Activated T-helper 2 cell treated with anti-CD3 and anti-CD28 coated beads, Interferon-gamma antibody, Interleukin-2, Interleukin-4, amounts not matched to agents 10 μg/mL and 5 μg/mL and 100 μg/mL, durations not matched to agents 14 hours and 24 hours and 36 hours (primary cell): Measurements from ENCODE around the gene HHIP. TPM values are rescaled to one million over a fixed set of nuclear protein-coding genes. Genes with fewer than 3 reads are reported as not detected.

Source experiments
- DNase-seq: peaks from one replicate; pipeline ENCODE4 v3.0.0; 2021; ENCODE audit warnings: low spot score
- H3K27ac Mint-ChIP-seq: one replicate; pipeline ENCODE4 v1.8.0; 2021; ENCODE audit warnings: mixed read lengths
- H3K27me3 Mint-ChIP-seq: one replicate; pipeline ENCODE4 v1.8.0; 2021; ENCODE audit warnings: low read depth, mixed read lengths
- H3K36me3 Mint-ChIP-seq: one replicate; pipeline ENCODE4 v1.8.0; 2021; ENCODE audit warnings: low read depth, mixed read lengths
- H3K4me1 Mint-ChIP-seq: one replicate; pipeline ENCODE4 v1.8.0; 2021; ENCODE audit warnings: low read depth, mixed read lengths
- H3K4me3 Mint-ChIP-seq: one replicate; pipeline ENCODE4 v1.8.0; 2021; ENCODE audit warnings: low read depth, mild to moderate bottlenecking, moderate library complexity, mixed read lengths
- H3K9me3 Mint-ChIP-seq: one replicate; pipeline ENCODE4 v1.8.0; 2021; ENCODE audit warnings: mixed read lengths
- intact Hi-C: fragments of 100-400 bp; cut with micrococcal nuclease; formaldehyde crosslinking; loops from one replicate; pipeline ENCODE4 v1.15.1; 2023
- total RNA-seq: library from RNA; stranded (reverse); gene quantifications from 2 replicates; pipeline ENCODE4 v1.2.3, GENCODE V29; 2022

HHIP gene, protein sequence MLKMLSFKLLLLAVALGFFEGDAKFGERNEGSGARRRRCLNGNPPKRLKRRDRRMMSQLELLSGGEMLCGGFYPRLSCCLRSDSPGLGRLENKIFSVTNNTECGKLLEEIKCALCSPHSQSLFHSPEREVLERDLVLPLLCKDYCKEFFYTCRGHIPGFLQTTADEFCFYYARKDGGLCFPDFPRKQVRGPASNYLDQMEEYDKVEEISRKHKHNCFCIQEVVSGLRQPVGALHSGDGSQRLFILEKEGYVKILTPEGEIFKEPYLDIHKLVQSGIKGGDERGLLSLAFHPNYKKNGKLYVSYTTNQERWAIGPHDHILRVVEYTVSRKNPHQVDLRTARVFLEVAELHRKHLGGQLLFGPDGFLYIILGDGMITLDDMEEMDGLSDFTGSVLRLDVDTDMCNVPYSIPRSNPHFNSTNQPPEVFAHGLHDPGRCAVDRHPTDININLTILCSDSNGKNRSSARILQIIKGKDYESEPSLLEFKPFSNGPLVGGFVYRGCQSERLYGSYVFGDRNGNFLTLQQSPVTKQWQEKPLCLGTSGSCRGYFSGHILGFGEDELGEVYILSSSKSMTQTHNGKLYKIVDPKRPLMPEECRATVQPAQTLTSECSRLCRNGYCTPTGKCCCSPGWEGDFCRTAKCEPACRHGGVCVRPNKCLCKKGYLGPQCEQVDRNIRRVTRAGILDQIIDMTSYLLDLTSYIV
- not detected in 2 replicates for total RNA-seq

DNA sequence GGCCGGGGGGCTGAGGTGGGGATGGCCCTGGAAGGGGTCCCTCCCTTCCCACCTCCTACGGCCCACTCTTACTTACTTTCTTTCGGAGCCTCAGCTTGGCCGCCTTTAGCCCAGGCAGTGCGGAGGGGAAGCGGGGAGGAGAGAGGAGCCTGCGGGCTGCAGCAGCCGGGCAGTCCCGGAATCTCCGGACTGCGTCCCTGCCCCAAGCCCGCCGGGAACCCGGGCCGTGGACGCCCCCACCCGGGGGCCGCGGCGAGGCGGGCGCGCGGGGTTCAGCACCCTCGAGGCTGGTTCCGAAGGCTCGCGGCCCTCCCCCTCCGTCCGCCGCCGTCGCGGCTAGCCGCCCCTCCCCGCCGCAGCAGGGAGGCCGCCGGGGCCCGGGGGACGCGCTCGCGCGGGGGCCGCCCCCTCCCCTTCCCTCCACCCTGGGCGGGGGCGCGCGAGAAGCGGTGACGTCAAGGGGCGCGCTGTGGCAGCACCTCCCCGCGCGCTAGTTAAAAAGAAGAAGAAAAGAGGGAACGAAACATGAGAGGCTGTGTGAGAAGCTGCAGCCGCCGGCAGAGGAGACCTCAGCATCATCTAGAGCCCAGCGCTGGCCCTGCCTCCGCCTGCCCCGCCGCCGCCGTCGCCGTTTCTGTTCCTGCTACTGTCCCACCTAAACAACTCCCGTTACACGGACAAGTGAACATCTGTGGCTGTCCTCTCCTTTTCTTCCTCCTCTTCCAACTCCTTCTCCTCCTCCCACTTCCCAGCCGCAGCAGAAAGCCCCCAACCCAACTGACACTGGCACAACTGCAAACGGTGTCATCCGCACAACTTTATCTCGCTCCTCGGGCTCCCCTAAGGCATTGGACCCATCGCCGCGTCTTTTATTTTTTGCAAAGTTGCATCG is at the start of gene HHIP:
HHIP (plus strand) TSS at position 526 of the 892 bp plus-strand sequence. CDS start 520 bp downstream, outside the sequence.
- peak within 1 kb of the TSS; percentile 83 for H3K4me3 Mint-ChIP-seq
- H3K27ac Mint-ChIP-seq, result no peak within 1 kb of the TSS
- intact Hi-C loops, result loop anchor here (5.0 to 10.0 kb wide), 2 partner anchors 419 to 474 kb away; no protein-coding TSS in a partner anchor
- peaks cover 59% of the 10 kb centered on the region for H3K27me3 Mint-ChIP-seq
- DNase-seq, result peak; percentile 13
- peaks cover 19% of the 10 kb centered on the region for H3K4me1 Mint-ChIP-seq
- no peaks in the 10 kb centered on the region for H3K36me3 Mint-ChIP-seq
- no peaks in the 10 kb centered on the region for H3K9me3 Mint-ChIP-seq

DNA sequence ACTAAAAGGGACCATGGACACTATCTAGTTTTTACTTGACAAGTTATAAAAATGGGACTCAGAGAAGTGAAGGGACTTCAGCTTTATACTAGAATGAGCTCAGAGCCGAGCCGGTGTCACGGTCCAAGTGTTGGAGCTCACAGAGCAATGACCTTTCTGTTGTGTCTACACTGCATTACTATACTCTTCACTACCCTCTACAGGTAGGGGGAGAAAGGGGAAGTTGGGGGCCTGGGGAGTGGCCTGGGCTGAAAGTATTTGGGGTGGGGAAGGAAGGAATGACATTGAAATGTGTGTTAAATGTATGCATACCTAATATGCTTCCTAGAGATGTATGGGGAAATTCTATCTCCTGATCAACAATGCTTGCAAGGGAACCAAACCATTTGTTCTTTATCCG is 48.8 kb upstream of the HHIP start:
- DNase-seq, result no peak
- Mint-ChIP-seq H3K27ac (no peak overlapping the region), H3K9me3 (no peaks in the 10 kb centered on the region), H3K4me1 (no peaks in the 10 kb centered on the region), H3K27me3 (no peaks in the 10 kb centered on the region), H3K4me3 (no peak overlapping the region), H3K36me3 (no peaks in the 10 kb centered on the region)
- intact Hi-C loops, result no loop called here

DNA sequence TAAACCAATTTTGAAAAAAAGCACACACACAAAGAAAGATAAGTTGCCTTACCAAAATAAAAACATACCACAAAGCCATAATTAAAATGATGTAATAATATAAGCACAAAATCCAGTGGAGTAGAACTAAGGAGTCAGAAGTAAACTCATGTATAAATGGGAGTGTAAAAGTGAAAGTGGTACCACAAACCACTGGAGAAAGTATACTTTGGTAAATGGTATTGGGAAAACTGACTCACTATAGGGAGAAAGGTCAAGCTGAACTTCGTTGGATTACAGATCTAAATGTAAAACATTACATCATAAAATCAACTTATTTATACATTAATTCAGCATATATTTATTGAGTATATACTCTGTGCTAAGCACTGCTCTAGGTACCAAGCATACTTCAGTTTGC is 46.3 kb upstream of the HHIP start:
- no peak overlapping the region for H3K4me3 Mint-ChIP-seq
- H3K27me3 Mint-ChIP-seq, result no peaks in the 10 kb centered on the region
- no peak overlapping the region for H3K27ac Mint-ChIP-seq
- no peaks in the 10 kb centered on the region for H3K36me3 Mint-ChIP-seq
- H3K9me3 Mint-ChIP-seq, result no peaks in the 10 kb centered on the region
- intact Hi-C loops, result no loop called here
- DNase-seq, result no peak
- H3K4me1 Mint-ChIP-seq, result no peaks in the 10 kb centered on the region

DNA sequence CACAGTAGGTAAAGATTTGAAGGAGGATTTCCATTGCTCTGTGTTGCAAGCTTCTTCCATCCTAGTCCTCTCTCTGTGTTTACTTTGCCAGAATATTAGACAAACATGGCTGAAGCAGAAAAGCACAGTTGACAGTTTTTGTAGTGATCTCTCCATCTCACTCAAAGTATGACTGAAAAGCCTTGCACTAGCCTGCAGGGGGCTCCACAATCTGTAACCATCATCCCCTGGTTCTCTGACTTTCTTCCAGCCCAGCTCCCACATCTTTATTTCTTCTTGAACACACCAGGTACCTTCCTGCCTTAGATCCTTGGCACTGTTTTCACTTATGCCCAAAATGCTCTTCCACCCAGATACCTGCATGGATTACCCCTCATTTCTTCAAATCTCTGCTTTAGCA is 34.1 kb upstream of the HHIP start:
- no peak for DNase-seq
- intact Hi-C loops, result loop anchor here (5.0 kb wide), 1 partner anchor 450 kb away; no protein-coding TSS in a partner anchor
- no peaks in the 10 kb centered on the region for H3K27me3 Mint-ChIP-seq
- H3K4me3 Mint-ChIP-seq, result no peak overlapping the region
- H3K27ac Mint-ChIP-seq, result no peak overlapping the region
- no peaks in the 10 kb centered on the region for H3K9me3 Mint-ChIP-seq
- H3K36me3 Mint-ChIP-seq, result no peaks in the 10 kb centered on the region
- no peaks in the 10 kb centered on the region for H3K4me1 Mint-ChIP-seq

DNA sequence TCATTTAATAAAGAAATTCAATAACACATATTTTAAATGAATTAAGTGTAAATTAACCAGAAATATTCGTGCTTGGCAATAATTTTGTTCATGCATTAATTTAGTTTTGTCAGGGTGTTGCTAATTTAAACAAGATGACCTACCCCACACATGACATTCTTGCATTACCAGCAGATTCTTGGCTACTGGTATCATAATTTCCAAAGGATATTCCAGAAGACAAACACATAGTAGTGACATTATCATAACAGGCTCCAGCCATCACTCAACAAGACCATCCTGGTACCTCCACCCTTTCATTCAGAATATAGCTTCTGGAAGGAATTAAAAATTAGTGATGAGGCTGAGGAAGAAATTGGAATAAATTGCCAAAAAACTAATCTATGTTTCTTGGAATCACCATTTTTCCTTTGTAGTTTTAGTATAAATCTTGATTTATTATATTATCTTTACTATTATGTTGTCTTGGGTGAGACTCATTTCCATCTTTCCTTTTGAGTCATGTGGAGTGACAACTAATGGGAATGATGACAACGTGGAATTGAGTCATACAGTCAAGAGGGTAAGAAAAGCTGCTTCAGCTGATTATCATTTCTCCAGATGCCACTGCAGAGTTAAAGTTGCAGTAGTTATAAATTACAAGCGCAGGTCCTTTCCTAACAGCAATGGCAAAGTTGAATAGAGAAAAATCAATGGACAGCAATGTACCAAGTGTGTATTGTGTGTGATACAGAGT is 30.9 kb upstream of the HHIP start:
- no peak for DNase-seq
- intact Hi-C loops, result loop anchor here (5.0 kb wide), 1 partner anchor 447 kb away; no protein-coding TSS in a partner anchor
- no peaks in the 10 kb centered on the region for H3K36me3 Mint-ChIP-seq
- no peaks in the 10 kb centered on the region for H3K9me3 Mint-ChIP-seq
- H3K4me3 Mint-ChIP-seq, result no peak overlapping the region
- no peaks in the 10 kb centered on the region for H3K4me1 Mint-ChIP-seq
- no peaks in the 10 kb centered on the region for H3K27me3 Mint-ChIP-seq
- H3K27ac Mint-ChIP-seq, result no peak overlapping the region

DNA sequence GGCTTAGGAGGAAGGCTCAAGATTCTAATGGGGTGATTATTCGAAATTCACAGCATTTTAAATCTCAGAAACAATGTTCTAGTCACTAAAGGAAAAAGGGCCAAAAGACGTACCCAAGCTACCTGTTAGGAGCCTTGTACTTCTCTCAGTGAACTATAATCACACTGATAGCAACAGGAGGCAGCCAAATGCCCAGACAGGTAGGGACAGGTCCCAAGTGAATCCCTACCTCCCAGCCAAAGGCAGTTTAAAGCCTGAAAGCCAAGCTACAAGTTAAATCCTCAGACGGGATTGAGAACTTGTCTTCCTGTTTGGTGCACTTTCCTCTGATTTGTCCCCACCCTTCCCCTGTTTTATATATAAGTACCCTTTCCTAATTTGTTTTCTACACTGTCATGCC is 24.3 kb upstream of the HHIP start:
- intact Hi-C loops, result no loop called here
- H3K27ac Mint-ChIP-seq, result no peak overlapping the region
- H3K36me3 Mint-ChIP-seq, result no peaks in the 10 kb centered on the region
- H3K4me3 Mint-ChIP-seq, result no peak overlapping the region
- no peaks in the 10 kb centered on the region for H3K9me3 Mint-ChIP-seq
- H3K4me1 Mint-ChIP-seq, result no peaks in the 10 kb centered on the region
- DNase-seq, result no peak
- H3K27me3 Mint-ChIP-seq, result no peaks in the 10 kb centered on the region

DNA sequence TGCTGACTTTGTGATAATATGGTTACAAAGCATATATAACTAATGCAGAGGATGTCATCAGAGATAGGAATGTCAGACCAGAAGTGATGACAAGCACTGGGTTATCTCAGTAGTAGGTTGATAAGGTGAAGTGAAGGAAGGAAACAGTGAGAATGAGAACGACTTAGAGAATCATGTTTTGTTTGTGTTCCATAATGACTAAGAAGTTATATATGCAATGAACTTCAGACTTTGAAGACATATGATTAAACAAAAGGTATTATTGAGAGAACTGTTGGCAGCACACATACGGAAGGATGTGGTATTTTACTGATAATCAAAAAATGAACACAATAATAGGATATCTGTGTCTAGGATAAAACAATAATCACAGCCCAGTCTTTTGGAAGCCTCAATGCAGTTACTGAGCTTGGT is 18.3 kb upstream of the HHIP start:
- Mint-ChIP-seq H3K27me3 (no peaks in the 10 kb centered on the region), H3K9me3 (no peaks in the 10 kb centered on the region), H3K4me1 (no peaks in the 10 kb centered on the region), H3K27ac (no peak overlapping the region), H3K36me3 (no peaks in the 10 kb centered on the region), H3K4me3 (no peak overlapping the region)
- intact Hi-C loops, result no loop called here
- DNase-seq, result no peak

DNA sequence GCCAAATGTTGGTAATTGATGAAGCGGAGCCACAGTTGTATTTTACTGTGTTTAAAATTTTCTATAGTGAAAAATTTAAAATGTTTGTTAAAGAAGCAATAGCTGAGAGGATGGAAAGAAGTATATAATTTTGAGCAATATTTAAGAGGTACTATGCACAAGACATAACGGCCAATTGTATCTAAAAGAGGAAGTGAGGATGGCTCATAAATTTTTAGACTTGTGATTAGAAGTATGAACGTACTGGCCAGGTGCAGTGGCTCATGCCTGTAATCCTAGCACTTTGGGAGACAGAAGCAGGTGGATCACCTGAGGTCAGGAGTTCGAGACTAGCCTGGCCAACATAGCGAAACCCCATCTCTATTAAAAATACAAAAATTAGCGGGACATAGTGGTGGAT is 12.7 kb upstream of the HHIP start:
- Mint-ChIP-seq H3K4me1 (no peaks in the 10 kb centered on the region), H3K27ac (no peak overlapping the region), H3K9me3 (no peaks in the 10 kb centered on the region), H3K27me3 (peaks cover 8% of the 10 kb centered on the region), H3K4me3 (no peak overlapping the region), H3K36me3 (no peaks in the 10 kb centered on the region)
- intact Hi-C loops, result no loop called here
- DNase-seq, result no peak

DNA sequence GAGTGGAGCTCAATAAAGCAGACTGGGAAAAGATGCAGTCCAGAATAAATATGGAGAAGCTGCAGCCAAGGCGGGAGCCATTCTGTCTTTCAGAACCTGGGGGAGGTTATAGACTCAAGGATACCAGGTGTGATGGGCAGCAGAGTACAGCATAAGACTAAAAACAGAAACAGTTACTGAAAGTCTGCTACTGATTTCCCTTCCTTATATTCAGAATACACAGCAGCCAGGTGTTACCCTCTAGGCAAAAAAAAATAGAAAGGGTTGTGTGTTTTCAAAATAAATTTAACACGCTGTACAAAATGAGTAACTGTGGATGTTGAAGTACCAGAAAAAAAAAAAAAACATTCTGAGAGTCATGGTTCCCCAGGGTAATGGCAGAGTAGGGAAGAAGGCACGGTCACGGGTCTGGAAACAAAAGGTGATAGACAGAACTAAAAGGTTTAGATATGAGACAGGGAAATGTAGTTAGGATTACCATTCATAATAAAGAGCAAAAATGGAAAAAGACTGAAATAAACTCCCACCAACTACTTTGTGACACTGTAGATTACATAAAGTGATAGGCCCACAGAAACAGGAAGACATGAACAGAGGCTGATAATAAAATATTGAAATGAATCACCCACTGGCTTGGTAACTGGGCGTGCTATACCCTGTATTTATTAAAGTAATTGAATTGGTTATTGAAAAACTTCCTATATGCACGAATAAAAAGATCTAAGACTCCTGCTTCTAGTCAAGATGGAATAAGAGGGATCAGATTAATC is 10.8 kb upstream of the HHIP start:
- Mint-ChIP-seq H3K4me3 (no peak overlapping the region), H3K4me1 (peaks cover 2% of the 10 kb centered on the region), H3K36me3 (no peaks in the 10 kb centered on the region), H3K9me3 (no peaks in the 10 kb centered on the region), H3K27ac (no peak overlapping the region), H3K27me3 (peaks cover 12% of the 10 kb centered on the region)
- intact Hi-C loops, result no loop called here
- no peak for DNase-seq

DNA sequence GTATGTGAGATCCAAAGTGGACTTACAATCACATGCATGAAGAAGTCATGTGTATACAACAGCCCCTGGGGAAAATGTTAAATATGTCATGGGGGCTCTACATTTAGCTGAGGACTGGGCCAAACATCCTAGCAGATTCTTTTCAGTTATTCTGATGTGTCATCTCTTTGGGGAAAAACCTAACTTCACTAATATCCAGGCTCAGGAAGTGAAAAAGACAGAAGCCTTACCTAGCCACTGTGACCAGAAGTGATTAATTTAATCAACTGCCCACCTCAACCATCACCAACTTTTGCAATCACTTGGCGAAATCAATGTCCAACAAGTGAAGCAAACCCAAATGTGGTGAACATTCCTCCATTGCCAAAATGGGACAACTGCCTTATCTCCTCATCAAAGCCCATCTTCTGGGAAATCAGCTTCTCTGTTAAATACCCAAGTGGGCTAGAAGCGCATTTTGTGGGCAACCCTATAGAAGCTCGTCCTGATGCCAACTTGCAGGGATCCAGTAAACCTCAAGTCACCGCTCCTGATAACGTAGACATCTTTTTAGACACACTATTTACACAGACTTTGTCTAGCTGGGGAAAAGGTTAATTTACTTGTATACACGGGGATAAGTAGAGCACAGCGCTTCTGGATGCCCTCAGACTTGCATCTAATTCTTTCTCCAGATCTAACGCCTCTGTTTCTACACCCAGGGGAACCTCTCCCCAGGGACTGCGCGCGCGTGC is 1.4 kb upstream of the HHIP start:
- Mint-ChIP-seq H3K36me3 (no peaks in the 10 kb centered on the region), H3K27ac (no peak overlapping the region), H3K4me3 (no peak overlapping the region), H3K4me1 (peaks cover 19% of the 10 kb centered on the region), H3K27me3 (peaks cover 46% of the 10 kb centered on the region), H3K9me3 (no peaks in the 10 kb centered on the region)
- no peak for DNase-seq
- intact Hi-C loops, result loop anchor here (5.0 to 10.0 kb wide), 2 partner anchors 420 to 472 kb away; no protein-coding TSS in a partner anchor

DNA sequence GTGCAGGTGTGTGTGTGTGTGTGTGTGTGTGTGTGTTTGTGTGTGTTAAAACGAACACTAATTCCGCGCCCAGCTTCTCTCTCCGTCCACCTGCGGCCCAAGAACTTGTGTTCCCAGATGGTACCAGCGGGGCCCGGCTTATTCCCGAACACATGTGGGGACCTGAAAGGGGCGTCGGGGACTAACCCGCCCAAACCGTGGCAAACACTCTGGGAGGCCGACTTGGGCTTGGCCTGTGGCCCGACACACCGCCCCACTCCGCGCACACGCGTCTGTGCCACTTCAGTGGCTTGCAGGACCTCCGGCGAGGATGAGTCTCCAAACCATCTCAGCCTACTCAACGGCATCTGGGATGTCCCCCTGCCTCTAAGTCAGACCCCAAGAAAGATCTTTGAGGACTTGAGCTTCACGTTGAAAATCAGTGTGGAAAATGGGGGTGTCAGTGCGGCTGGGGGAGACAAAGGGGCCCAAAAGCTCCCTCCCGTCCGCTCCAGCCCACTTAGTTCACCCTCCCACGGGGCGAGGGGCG is 790 bp upstream of the HHIP start:
- DNase-seq, result no peak
- intact Hi-C loops, result loop anchor here (5.0 to 10.0 kb wide), 2 partner anchors 420 to 473 kb away; no protein-coding TSS in a partner anchor
- H3K9me3 Mint-ChIP-seq, result no peaks in the 10 kb centered on the region
- no peak overlapping the region for H3K27ac Mint-ChIP-seq
- peak overlapping the region; percentile 42 for H3K4me3 Mint-ChIP-seq
- peaks cover 52% of the 10 kb centered on the region for H3K27me3 Mint-ChIP-seq
- H3K36me3 Mint-ChIP-seq, result no peaks in the 10 kb centered on the region
- peaks cover 19% of the 10 kb centered on the region for H3K4me1 Mint-ChIP-seq
